CMK (cell line): Measurements from ENCODE around the gene BOD1L1.
"Not testable (repeated sequence)": the region's sequence is repeated elsewhere in the genome, so short reads cannot be mapped to it uniquely, and the experiment has no call there.

Source experiments
- DNase-seq: peaks from one replicate; pipeline ENCODE4 v3.0.0-alpha.2; 2010; ENCODE audit warnings: low read depth

The BOD1L1 gene

DNA sequence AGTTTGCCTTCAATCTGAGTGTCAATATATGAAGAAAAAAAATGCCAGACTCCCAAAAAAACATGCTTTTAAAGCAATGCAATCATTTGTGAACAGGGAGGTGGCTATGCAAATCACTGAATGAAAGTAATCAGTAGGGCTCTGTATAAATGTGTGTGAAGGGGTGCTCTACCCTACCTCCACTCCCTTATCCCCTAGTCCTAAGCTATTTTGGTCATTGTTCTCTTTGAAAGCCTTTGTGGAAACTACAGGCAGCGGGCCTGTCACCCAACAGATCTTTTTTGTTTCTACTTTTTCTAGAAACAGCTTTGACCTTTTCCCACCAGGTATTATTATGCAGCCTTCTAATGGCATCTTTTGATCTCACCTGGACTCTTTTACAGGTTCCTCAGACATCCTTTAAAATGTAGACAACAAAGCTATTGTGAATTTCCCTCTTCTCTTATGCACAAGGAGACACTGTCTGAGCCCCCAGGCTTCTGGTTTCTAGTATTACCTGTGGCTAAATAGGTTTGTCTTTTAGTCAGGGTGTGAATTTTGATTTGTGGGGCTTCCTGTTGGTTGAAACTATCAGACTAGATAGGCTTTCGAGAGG, 9.2 kb downstream of the BOD1L1 start:
- no peak for DNase-seq

DNA sequence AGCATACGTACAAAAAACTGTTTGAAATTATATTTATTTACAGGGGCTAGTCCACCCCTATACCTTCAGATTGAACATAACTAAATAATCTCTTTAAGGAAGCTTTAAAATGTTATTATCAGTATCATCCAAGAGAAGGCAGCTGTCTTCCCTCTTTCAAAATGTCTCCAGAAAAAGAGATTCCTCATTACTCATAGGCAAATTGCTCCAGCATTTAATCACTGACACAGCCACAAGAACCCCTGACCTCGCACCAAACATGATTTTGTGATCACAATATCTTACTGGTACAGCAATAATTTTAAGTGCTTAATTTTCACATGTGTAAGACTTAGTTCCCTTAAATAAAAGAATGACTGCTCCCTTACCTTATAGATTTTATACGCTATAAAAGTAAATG, 9.7 kb downstream of the BOD1L1 start:
- no peak for DNase-seq

DNA sequence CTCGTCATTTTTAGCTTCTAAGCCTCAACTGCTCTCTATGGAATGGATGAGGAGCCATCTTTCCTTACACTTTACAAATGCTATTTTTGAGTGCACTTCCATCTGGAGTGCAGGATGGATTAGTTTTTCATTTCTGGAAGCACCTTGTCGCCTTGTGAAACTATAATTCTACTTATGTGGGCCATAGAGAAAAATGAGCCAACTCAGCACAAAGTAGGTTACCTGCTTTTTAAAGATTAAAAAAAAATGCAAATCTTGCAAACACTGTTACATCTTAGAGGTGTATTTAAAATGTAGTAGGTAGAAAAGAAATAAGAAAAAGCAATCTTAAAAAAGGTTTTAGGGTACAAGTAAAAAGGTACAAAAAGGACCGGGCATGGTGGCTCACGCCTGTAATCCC, 10.9 kb downstream of the BOD1L1 start:
- no peak for DNase-seq

DNA sequence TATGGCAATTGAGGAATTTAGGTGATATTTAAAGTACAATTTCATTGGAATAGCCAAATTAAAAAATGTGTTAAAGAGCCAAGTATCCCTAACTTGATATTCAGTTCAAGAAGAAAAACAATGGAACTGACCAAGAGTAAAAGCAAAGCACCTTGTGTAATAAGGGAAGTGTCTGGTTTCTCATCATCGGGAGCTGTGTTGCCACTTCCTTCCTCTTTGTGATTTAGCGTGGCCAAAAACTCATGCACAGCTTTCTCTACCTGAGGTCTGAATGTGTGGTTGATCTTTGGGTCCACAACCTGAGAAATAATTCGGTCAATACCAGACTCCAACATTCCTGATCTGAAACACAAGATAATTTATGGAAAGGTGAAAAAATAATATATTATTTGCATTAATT, 12.4 kb downstream of the BOD1L1 start:
- no peak for DNase-seq

DNA sequence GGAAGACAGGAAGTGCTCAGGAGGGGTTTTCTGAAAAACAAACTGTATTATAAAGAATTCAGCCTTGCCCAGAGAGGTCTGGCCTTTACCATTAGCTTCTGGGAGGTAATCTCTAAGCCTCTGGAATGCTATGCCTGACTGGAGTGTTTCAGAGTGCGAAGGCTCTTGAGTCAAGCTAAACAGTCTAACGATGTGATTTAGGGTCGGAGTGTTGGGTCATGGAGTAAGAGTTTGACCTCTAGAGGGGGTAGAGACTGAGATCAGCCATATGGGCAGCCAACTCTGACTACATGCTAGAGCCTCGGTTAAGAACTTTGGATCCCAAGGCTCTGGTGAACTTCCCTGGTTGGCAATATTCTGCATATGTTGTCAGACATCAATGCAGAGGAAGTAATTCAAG, 15.0 kb downstream of the BOD1L1 start:
- no peak for DNase-seq

DNA sequence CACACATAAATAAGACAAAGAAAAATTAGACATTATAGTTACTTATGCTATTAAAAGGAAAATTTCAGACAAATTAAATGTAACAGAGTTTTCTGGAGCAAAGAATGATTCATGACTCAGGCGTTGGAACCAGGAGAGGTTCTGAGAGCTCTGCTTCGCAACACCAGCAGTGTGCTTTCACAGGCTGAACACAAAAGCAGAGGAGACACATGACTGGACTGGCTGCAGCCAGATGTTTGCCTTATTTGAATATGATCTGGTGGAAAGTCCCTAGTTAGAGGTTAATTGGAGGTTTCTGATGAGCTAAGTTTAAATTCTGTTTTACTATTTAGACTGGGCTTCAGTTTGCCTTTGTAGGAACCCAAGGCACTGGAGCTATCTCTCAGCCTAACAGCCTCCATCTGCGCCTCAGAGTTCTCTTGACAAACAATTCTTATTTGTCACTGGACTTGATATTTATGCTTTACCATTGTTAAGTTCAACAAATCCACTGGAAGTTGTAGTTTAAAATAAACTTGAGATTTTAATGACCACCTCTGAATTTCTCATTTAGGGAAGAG, 16.2 kb downstream of the BOD1L1 start:
- DNase-seq, result no peak

DNA sequence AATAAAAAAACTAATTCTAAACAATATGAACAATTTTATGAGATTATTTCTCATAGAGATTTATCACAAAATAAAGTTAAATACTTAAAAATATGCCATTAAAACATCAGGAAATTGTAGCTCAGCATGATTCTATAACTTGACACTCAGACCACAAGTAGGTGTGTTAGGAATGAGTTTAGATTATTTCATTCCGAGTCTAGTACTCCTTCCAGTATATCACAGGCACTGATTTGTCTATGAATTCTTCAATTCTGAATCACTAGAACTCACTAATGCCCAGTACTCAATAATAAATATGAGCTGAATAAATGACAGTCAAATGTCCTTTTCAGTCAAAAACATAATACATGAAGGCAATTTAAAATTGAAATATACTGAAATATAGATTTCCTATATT, 22.2 kb downstream of the BOD1L1 start:
- no peak for DNase-seq

DNA sequence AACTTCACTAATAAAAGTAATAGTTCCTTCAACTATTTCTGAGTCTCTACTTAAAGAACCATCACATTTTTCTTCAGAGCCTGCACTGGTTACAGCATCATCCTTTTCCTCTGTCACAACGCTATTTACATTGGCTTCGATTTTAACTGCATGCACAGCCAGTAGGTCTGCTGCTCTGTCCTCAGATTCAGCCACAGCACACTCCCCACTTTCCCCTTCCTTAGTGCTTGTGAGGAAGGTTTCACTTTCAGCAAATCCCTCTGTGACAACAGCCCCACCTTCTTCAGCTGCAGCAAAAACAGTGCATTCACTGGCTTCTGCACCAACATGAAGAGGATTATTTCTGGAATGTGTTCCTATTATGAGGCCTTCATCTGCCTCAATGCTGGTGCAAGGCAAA, 25.7 kb downstream of the BOD1L1 start:
- no peak for DNase-seq

DNA sequence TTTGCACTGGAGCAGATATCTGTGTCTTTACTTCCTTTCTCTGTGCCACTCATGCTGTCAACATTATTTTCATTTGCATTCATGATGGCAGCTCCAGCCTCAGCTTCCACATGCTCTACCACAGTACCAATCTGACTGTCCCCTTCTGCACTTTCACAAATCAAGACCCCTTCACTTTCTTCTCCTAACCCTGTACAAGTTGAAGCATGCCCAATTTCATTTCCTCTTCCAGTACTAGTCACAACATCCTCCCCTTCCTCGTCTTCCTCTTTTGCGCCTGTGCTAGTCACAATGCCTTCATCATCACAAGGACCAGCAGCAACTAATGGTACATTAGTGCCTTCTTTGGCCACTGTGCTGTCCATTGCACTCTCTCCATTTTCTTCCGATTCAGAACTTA, 26.5 kb downstream of the BOD1L1 start:
- no peak for DNase-seq

DNA sequence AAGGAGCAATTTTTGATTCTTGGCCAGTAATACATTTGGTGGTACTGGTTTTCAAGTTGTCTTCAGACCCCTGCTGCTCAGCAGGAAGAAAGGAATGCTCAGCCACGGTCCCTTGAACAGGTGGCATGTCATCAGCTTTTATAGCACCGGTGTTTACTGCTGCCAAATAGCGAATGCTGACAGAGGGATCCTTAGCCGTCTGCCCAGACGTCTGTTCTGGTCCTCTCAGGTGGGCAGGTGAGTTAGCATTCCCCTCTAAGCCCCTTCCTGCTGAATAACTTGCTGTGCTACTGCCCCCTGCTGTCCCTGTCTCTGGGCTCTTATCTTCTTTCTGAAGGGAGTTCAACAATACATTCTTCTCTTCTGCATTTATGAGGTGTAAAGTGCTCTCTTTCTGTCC, 28.4 kb downstream of the BOD1L1 start:
- no peak for DNase-seq

DNA sequence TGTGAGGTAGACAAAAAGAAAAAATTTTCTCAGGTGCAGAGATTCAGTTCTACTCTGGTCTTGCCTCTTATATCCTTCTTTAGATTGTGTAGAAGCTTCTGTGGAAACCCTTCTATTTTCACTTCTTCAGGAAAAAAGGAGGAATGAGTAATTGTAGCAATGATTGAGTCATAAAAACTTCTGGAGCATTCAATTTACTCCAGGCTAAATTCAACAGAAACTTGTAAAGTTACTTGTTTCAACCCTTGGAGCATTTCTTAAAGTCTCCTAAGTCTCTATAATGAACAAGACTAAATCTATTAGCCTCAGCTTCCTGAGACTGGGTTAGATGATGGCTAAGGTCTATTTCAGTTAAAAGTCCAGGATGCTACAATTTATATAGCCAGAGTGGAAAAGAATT, 29.9 kb downstream of the BOD1L1 start:
- no peak for DNase-seq

DNA sequence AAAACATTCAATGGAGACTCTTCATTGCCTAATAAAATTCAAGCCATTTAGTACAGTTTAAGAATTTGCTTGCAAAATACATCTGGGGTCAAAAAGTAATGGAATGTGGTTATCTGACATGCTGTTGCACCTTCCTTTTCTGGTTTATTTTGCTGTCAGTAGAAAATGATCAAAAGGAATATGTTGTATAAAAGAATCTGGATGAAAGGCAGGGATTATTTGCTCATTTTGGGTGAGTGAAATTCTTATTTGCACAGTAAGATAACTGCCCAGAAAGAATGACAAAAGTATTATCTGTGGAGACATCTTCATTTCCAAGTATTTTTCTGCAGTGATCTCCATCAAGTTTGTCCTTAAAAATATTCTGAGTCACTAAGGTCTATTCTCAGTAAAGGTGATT, 30.4 kb downstream of the BOD1L1 start:
- DNase-seq, result no peak

DNA sequence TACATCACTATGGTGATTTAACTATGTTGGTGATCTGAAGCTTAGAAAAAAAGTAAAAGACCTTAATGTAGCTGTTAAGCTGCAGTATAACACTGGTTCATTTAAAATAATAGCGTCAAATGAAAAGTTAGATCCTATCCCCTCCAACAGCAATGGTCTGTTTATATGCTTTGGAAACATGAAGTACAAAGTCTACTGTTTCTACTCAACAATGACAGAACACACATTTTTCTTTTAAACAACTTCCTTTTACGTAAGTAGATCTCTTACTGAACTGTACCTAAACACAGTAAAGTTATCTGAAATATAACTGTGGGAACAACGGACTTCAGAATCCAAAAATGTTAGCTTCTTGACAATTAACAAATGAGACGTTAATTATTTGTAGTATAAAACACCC, 35.3 kb downstream of the BOD1L1 start:
- no peak for DNase-seq

DNA sequence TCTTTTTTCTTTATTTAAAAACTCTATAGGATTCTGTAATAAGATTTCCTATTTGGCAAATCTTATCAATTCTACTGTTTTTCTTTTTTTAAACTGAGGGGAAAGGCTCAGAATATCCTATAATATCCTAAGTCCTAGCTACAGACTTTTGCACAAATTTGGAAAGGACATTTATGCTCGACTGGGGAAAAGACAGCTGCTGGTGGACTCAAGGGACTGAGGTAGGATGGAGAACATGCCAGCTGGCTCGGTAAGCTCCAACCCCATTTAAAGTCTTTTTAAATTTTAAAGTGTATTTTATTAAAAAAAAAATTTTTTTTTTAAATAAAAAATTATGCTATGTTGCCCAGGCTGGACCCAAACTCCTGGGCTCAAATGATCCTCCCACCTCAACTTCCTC, 36.8 kb downstream of the BOD1L1 start:
- no peak for DNase-seq

DNA sequence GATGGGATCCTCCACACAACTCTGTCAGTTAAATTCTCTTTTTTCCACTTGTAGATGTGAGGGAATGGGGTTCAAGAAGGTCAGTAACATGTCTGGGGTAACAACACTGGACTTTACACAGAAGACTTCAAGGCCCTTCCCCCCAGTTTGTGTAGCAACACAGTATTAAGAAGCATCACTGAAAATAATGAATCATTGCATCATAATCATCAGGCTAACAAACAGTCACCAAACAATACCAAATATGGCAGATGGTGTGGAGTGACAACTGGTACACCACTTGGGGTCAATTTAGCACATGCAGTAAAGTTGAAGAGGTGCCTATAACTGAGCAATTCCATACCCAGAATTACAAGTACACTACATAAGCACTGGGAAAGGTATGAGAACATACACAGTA, 38.6 kb downstream of the BOD1L1 start:
- no peak for DNase-seq

DNA sequence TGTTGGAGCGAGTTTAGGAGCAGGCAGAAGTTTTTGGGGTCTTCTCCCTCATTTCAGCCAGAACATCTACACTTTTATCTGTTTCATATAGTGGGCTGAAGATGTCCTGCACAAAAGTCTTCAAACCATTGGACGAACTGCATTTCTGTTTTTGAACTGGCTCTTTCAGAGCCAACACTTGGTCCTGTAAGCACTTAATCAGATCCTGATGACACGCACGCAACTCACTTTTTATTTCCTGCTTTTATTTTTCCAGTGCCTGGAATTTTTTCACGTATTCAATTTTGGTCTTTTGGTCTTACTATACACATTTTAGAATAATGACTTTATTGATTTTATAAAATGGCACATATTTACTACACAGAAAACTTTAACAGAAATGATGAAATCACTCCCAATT, 43.0 kb downstream of the BOD1L1 start:
- no peak for DNase-seq

DNA sequence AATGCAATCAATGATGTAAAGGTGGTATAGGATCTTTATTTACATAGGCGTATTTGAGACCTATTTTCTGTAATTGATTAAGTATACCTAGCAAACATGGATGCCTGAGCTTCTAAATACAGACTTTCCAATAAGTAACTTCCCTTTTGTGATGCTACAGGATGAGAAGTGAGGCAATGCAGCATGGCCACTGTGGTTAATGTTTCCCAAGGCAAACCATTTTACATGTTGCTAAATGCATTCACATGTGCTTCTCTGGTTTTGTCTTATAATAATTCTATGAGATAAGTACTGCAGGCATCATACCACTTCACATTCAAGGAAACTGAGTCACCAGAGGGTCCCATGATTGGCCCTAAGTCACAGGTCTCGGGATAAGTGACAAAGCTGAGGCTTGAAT, 47.5 kb downstream of the BOD1L1 start:
- DNase-seq, result no peak

DNA sequence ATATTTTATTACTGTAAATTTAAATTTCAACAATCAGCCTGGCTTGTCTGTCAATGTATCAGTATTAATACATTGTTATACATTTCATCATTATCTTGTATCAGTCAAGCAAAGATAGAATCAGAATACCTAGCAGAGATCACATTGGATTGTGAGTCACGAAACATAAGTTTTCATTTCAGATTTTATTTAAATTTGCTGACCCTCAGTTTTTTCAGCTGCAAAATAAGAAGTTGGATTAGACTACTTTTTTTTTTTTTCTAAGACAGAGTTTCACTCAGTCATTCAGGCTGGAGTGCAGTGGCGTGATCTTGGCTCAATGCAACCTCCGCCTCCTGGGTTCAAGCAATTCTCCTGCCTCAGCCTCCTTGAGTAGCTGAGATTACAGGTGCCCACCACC, 49.9 kb downstream of the BOD1L1 start:
- DNase-seq, result no peak

DNA sequence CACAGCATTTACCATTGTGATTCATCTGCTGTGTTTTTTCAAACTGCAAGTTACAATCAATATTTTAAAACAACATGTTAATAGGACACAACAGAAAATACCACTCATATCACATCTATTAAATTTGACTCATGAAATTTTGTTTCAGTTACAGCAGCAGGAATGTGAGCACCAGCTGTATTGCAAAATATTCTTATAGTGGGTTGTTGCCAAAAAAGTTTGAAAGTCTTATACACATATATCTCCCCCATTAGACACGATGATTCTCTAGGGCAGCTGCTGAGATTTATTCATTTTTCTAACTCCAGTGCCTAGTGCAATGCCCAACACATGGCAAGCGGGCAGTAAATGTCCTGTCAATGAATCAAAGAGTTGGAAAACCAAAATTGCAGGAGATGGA, 56.6 kb downstream of the BOD1L1 start:
- no peak for DNase-seq

DNA sequence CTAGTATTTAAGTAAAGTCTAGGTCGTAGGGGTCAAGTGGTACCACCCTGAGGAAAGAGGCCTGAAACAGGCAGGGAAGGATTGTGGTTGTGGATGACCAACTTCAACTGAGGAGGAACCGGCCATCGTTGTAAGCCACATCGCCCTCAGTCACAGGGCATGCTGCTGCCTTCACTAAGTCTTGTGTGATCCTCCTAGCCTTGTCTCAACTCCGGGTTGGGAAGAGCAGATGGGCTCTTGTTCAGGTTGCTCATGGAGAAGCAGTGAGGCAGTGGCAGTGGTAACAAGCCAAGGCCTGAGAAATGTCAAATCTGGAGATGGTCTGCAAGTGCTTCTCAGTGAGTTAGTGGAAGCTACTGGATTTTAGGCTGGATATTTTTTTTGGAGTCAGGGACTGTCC, 60.4 kb downstream of the BOD1L1 start:
- no peak for DNase-seq

DNA sequence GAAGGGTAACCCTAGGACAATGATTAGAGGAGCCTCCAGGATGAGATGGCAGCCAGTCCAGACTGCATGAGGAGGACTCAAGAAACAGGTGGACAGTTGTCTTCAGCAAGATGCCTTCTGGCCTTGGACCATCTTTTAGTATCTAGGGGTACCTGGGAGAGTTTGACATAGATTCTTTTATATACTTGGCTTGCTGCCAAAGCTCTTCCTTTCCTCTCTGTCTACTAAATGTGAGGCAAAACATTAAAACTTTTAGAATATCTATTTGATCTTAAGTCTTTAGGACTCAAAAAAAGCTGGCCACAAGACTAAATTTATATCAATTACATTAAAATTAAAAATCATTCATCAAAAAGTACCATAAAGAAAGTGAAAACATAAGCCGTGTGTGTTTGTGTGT, 64.6 kb downstream of the BOD1L1 start:
- no peak for DNase-seq

DNA sequence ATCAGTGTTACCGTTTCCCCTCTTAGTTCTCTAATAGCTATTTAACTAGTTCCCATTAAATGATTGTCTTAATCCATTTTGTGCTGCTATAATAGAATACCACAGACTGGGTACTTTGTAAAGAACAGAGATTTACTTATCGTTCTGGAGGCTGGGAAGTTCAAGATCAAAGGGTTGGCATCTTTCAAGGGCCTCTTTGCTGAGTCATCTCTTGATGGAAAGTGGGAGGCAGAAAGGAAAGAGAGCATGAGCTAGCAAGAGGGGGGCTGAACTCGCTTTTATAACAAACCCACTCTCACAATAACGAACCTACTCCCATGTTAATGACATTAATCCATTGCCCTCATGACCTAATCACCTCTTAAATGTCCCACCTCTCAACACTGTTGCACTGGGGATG, 65.9 kb downstream of the BOD1L1 start:
- DNase-seq, result no peak

DNA sequence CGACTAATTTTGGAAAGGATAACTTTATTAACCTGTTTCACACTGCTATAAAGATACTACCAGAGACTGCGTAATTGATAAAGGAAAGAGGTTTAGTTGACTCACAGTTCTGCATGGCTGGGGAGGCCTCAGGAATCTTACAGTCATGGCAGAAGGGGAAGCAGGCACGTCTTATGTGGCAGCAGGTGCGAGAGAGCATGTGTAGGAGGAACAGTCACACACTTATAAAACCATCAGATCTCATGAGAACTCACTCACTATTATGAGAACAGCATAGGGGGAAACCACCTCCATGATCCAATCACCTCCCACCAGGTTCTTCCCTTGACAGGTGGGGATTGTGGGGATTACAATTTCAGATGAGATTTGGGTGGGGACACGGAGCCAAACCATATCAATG, 67.4 kb downstream of the BOD1L1 start:
- not testable (repeated sequence) for DNase-seq

DNA sequence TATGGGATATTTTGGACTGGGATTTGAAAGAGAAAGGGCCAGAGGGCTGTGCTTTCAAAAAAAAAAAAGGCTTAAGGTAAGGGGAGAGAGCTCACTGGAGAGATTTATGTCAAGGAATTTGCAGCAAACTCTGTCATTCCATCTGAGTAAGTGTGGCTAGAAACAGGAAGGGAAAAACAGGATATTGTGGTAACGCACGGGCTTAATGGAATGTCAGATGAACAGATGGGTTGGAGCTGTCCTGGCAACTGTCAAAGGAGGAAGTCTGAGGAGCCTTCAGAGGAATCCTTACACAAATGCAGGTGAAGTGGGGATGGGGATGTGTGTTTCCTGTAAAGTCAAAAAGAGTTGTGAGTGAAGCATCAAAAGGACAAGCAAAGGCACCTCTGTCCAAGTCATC, 68.1 kb downstream of the BOD1L1 start:
- no peak for DNase-seq

DNA sequence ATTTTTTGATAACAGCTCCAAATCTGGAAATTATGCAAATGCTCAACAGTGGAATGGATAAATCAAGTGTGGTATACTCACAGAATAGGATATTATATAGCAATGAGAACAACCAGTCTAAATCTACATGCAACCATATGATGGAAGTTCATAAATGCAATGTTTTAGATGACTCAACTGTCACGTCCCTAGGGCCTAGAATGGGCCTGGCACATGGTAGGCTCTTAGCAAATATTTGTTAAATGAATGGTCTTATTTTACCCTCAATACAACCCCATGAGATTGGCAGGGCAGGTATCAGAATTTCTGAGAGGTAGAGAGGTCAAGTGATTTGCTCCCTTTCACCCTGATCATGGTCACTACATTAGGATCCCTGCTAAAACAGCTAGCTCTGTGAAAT, 68.6 kb downstream of the BOD1L1 start:
- DNase-seq, result no peak
